Osteoblast (primary cell): ENCODE data around the gene HTR1E. TPM values are rescaled to one million over a fixed set of nuclear protein-coding genes. Genes with fewer than 3 reads are reported as not detected.

ENCODE experiments used
- DNase-seq: peaks from one replicate; pipeline ENCODE4 v3.0.0; 2011; ENCODE audit warnings: low spot score, mixed read lengths; ENCODE audit not compliant: insufficient read length; ENCODE audit errors: missing footprints
- H2AFZ ChIP-seq: 2 replicates; pipeline ENCODE4 v1.6.0; 2011; ENCODE audit warnings: mild to moderate bottlenecking, low read length
- H3K27ac ChIP-seq: 2 replicates; pipeline ENCODE4 v1.5.1; 2011; ENCODE audit warnings: mild to moderate bottlenecking, low read depth, low read length, moderate library complexity
- H3K27me3 ChIP-seq: 2 replicates; pipeline ENCODE4 v1.6.0; 2012; ENCODE audit warnings: mild to moderate bottlenecking, control low read depth, inconsistent platforms, low read length, moderate library complexity; ENCODE audit not compliant: insufficient read depth
- H3K36me3 ChIP-seq: 2 replicates; pipeline ENCODE4 v1.5.1; 2011; ENCODE audit warnings: mild to moderate bottlenecking, low read length, control low read depth, moderate library complexity; ENCODE audit not compliant: insufficient read depth
- H3K4me1 ChIP-seq: 2 replicates; pipeline ENCODE4 v1.5.1; 2011; ENCODE audit warnings: mild to moderate bottlenecking, low read length, control low read depth, moderate library complexity; ENCODE audit not compliant: insufficient read depth
- H3K4me2 ChIP-seq: 2 replicates; pipeline ENCODE4 v1.6.0; 2011; ENCODE audit warnings: mild to moderate bottlenecking, low read length; ENCODE audit not compliant: insufficient read depth
- H3K4me3 ChIP-seq: fragments of 200-600 bp; sonication (generic); 3 replicates; pipeline ENCODE4 v1.5.1; 2012; ENCODE audit warnings: mild to moderate bottlenecking, low read length, inconsistent platforms; ENCODE audit not compliant: insufficient read depth
- H3K79me2 ChIP-seq: 2 replicates; pipeline ENCODE4 v1.6.0; 2012; ENCODE audit warnings: mild to moderate bottlenecking, low read length, control low read depth, inconsistent platforms; ENCODE audit not compliant: insufficient read depth
- H3K9me3 ChIP-seq: 2 replicates; pipeline ENCODE4 v1.5.1; 2011; ENCODE audit warnings: low read depth, low read length, control low read depth
- H4K20me1 ChIP-seq: 2 replicates; pipeline ENCODE4 v1.6.0; 2012; ENCODE audit warnings: mild to moderate bottlenecking, low read length, control low read depth; ENCODE audit not compliant: insufficient read depth
- small RNA-seq: library from RNA; depleted of rRNA; stranded (forward); fragments of <200 nt; gene quantifications from one replicate; pipeline ENCODE3, GENCODE V24; 2012
- total RNA-seq: library from RNA; depleted of rRNA; stranded (reverse); fragments of >200 nt; gene quantifications from 2 replicates; pipeline ENCODE4 v1.2.3, GENCODE V29; 2012
- TF ChIP-seq, protein P1 (sequence below): IDR thresholded peaks from 2 replicates; pipeline ENCODE4 v1.5.1; 2011; ENCODE audit warnings: mild to moderate bottlenecking, low read depth, low read length, moderate library complexity; ENCODE audit errors: extremely low read depth

HTR1E gene
- total RNA-seq, 1 donor: not detected

DNA sequence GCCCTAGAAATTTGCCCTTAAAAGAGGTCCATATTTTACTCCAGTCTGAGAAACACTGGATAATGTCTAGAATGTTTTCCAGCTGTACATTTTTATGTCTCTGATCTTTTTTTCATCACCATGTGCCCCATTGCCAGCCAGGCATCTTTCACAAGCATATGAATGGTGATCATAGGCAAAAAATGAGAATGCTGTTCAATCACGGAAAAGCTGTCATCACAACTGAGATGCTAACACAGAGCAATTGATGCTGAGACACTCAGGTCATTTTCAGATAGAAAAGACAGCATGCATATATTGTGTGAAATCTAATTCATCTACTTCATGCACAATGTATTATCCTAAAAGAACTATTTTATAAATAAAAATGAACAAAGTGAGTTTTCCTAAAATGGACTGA lies 116.0 kb downstream of the HTR1E start:
- TF ChIP-seq, protein P1, sequence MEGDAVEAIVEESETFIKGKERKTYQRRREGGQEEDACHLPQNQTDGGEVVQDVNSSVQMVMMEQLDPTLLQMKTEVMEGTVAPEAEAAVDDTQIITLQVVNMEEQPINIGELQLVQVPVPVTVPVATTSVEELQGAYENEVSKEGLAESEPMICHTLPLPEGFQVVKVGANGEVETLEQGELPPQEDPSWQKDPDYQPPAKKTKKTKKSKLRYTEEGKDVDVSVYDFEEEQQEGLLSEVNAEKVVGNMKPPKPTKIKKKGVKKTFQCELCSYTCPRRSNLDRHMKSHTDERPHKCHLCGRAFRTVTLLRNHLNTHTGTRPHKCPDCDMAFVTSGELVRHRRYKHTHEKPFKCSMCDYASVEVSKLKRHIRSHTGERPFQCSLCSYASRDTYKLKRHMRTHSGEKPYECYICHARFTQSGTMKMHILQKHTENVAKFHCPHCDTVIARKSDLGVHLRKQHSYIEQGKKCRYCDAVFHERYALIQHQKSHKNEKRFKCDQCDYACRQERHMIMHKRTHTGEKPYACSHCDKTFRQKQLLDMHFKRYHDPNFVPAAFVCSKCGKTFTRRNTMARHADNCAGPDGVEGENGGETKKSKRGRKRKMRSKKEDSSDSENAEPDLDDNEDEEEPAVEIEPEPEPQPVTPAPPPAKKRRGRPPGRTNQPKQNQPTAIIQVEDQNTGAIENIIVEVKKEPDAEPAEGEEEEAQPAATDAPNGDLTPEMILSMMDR: no peak
- H4K20me1 ChIP-seq: no peaks in the 10 kb centered on the region

DNA sequence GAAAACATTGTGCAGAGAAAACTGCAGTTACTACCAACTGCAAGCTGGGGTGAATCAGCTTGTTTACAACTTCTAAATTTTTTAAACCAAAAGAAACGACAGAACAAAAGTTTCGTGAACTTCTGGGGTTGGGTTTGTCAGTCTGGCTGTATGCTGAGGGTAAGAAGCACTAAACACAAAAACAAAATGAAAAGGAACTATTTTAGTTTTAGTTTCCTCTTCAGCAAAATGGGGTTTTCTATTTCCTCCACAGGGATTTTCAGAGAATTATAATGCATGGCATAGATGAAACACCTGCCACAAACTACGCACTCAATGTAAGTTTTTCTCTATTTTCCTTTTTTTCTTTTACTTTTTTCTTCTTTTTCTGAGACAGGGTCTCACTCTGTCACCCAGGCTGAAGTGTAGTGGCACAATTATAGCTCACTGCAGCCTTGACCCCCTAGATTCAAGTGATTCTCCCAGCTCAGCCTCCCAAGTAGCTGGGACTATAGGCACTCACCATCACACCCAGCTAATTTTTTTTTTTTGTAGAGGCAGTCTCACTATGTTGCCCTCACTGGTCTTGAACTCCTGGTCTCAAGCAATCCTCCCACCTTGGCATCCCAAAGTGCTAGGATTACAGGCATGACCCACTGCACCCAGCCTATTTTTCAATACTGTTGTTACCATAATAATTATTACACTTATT lies 117.0 kb downstream of the HTR1E start:
- no peaks in the 10 kb centered on the region for H3K4me1 ChIP-seq
- no peaks in the 10 kb centered on the region for H3K27me3 ChIP-seq
- H3K79me2 ChIP-seq: no peaks in the 10 kb centered on the region
- no peak overlapping the region for H3K27ac ChIP-seq
- no peaks in the 10 kb centered on the region for H3K36me3 ChIP-seq
- no peak overlapping the region for H2AFZ ChIP-seq
- no peak overlapping the region for H3K4me3 ChIP-seq
- H3K4me2 ChIP-seq: no peak overlapping the region
- no peaks in the 10 kb centered on the region for H4K20me1 ChIP-seq
- H3K9me3 ChIP-seq: no peaks in the 10 kb centered on the region
- no peak for DNase-seq
- TF ChIP-seq, protein P1: no peak

More for the DNA sequence above, 116.0 kb downstream of the HTR1E start:
- no peak overlapping the region for H3K4me3 ChIP-seq
- no peaks in the 10 kb centered on the region for H3K79me2 ChIP-seq
- H3K4me1 ChIP-seq: no peaks in the 10 kb centered on the region
- no peak overlapping the region for H3K27ac ChIP-seq
- no peak overlapping the region for H3K4me2 ChIP-seq
- H3K27me3 ChIP-seq: no peaks in the 10 kb centered on the region
- H3K36me3 ChIP-seq: no peaks in the 10 kb centered on the region
- no peak overlapping the region for H2AFZ ChIP-seq
- DNase-seq: no peak
- no peaks in the 10 kb centered on the region for H3K9me3 ChIP-seq

DNA sequence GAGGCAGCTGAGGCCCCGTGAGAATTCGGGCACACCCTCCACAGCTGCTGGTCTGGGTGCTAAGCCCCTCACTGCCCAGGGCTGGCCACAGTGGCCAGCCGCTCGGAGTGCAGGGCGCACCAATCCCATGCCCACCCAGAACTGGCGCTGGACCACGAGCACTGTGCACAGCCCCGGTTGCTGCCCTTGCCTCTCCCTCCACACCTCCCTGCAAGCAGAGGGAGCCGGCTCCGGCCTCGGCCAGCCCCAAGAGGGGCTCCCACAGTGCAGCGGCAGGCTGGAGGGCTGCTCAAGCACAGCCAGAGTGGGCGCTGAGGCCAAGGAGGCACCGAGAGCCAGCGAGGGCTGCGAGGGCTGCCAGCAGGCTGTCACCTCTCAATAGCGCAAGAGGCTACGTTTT lies 122.6 kb downstream of the HTR1E start:
- no peaks in the 10 kb centered on the region for H3K4me1 ChIP-seq
- H3K4me3 ChIP-seq: no peak overlapping the region
- TF ChIP-seq, protein P1: no peak
- no peak for DNase-seq
- no peaks in the 10 kb centered on the region for H3K27me3 ChIP-seq
- no peak overlapping the region for H3K4me2 ChIP-seq
- no peaks in the 10 kb centered on the region for H3K79me2 ChIP-seq
- H3K27ac ChIP-seq: no peak overlapping the region
- H3K36me3 ChIP-seq: no peaks in the 10 kb centered on the region
- no peaks in the 10 kb centered on the region for H3K9me3 ChIP-seq
- H4K20me1 ChIP-seq: no peaks in the 10 kb centered on the region
- H2AFZ ChIP-seq: no peak overlapping the region

DNA sequence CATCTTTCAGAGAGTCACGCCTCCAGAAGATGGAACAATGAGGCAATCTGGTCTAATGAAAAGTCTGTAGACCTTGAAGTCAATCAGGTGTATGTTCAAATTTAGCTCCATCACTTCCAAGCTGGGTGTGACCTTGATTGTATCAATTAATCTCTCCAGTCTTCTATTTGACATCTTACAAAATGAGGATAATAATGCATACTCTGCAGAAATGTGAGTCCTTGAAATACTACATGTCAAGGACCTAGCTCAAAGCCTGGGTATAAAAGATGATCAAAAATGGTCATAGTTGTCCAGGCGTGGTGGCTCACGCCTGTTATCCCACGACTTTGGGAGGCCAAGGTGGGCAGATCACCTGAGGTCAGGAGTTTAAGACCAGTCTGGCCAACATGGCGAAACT lies 127.8 kb downstream of the HTR1E start:
- TF ChIP-seq, protein P1: no peak
- H3K4me1 ChIP-seq: no peaks in the 10 kb centered on the region
- H4K20me1 ChIP-seq: no peaks in the 10 kb centered on the region
- H3K4me2 ChIP-seq: no peak overlapping the region
- DNase-seq: no peak
- no peaks in the 10 kb centered on the region for H3K36me3 ChIP-seq
- no peaks in the 10 kb centered on the region for H3K79me2 ChIP-seq
- H3K27me3 ChIP-seq: no peaks in the 10 kb centered on the region
- H3K9me3 ChIP-seq: no peaks in the 10 kb centered on the region
- H3K27ac ChIP-seq: no peak overlapping the region
- no peak overlapping the region for H2AFZ ChIP-seq
- H3K4me3 ChIP-seq: no peak overlapping the region

Small RNA genes lying within 50 kb of the gene (small RNA-seq; reads per million reads assigned to genes)
- gene AL157777.2 (not detected), gene MTHFD2P2 (not detected)

Other genes starting within 250 kb of the HTR1E start
- not detected in 2 replicates for gene CGA, start 157.6 kb downstream of the HTR1E start, total RNA-seq
- 35.9 and 39.4 TPM in 2 replicates for gene ZNF292, start 218.0 kb downstream of the HTR1E start, total RNA-seq